Muscle of leg (tissue), 11 donors: Measurements from ENCODE around the gene SGSH. TPM values are rescaled to one million over a fixed set of nuclear protein-coding genes. Genes with fewer than 3 reads are reported as not detected.

Experiments used
- DNase-seq: peaks from one replicate; pipeline ENCODE4 v3.0.0; 2013
- H3K27ac ChIP-seq: one replicate; pipeline ENCODE4 v1.5.1; 2013; ENCODE audit warnings: mild to moderate bottlenecking, low read length, control low read depth
- H3K27me3 ChIP-seq: one replicate; pipeline ENCODE4 v1.6.1; 2013; ENCODE audit warnings: low read length; ENCODE audit not compliant: control insufficient read depth, insufficient read depth
- H3K36me3 ChIP-seq: one replicate; pipeline ENCODE4 v1.6.1; 2013; ENCODE audit warnings: low read length; ENCODE audit not compliant: control insufficient read depth, insufficient read depth
- H3K4me1 ChIP-seq: one replicate; pipeline ENCODE4 v1.6.1; 2013; ENCODE audit warnings: low read length; ENCODE audit not compliant: control insufficient read depth, insufficient read depth
- H3K4me3 ChIP-seq: one replicate; pipeline ENCODE4 v1.5.1; 2013; ENCODE audit warnings: low read length, control low read depth
- H3K9me3 ChIP-seq: replicated peaks from 2 replicates; pipeline ENCODE4 v1.6.1; 2013; ENCODE audit warnings: low read depth, low read length; ENCODE audit not compliant: control insufficient read depth
- WGBS: methylation state at CpG from one replicate; pipeline ENCODE4 v1.1.5; 2013; ENCODE audit warnings: missing lambda C conversion rate; ENCODE audit not compliant: insufficient coverage; 5-methylcytosine and 5-hydroxymethylcytosine counted together
- polyA plus RNA-seq, 8 donors: library from polyadenylated mRNA; unstranded; fragments of 120-200 nt; gene quantifications; one replicate each; pipeline versions ENCODE4 v1.2.1 to v1.2.3, GENCODE V29; 2013; ENCODE audit warnings: inconsistent platforms in 1 of 8, low replicate concordance in 1 of 8; ENCODE audit not compliant: insufficient read length in 8 of 8, insufficient read depth in 1 of 8
- total RNA-seq: library from RNA; stranded (reverse); fragments of 120-200 nt; gene quantifications from one replicate; pipeline ENCODE4 v1.2.4, GENCODE V29; 2013

SGSH gene
- total and polyA plus RNA-seq, 9 donors: 9.6 to 24.9 (median 20.2) TPM

DNA sequence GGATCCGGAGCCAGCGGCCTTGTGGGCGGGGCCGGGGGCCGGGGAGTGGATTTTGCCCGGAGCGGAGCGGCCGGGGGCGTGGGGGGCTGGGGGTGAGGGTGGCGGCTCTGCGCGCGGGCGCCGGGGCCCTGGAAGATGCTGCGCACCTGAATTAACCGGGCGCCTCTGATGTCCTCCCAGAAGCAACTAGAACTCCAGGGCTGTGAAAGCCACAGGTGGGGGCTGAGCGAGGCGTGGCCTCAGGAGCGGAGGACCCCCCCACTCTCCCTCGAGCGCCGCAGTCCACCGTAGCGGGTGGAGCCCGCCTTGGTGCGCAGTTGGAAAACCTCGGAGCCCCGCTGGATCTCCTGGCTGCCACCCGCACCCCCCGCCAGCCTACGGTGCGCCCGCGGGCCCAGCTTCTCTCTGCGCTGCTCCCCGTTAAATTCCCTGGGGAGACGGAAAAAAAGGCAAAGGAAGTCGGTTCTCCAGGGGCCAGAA, 643 bp upstream of the SGSH start:
- Histone ChIP-seq H3K27me3 (no peaks in the 10 kb centered on the region), H3K27ac (no peak overlapping the region), H3K4me1 (peaks cover 20% of the 10 kb centered on the region), H3K9me3 (no peaks in the 10 kb centered on the region), H3K36me3 (peaks cover 24% of the 10 kb centered on the region), H3K4me3 (peak overlapping the region; percentile 76)
- WGBS: under 1% methylated on average over 27 of the region's 41 CpGs
- peak; percentile 37 for DNase-seq

DNA sequence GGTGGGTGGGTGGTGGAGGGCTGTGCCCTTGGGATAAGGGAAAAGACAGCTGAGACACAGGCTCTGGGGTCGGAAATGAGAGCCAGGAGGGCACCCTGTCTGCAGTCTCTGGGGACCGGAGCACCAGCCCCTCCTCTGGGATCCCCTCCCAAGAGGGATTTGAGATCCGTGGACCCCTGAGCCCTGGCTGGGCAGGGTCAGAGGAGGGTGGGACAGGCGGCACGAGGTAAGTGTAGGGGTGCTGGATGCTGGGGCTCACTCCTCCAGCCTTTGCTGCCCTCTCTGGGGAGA, 425 bp downstream of the SGSH start:
- peak overlapping the region; percentile 76 for H3K4me3 ChIP-seq
- H3K9me3 ChIP-seq: no peaks in the 10 kb centered on the region
- no peaks in the 10 kb centered on the region for H3K27me3 ChIP-seq
- WGBS: 0% methylated on average over 5 of the region's 5 CpGs
- DNase-seq: no peak
- H3K27ac ChIP-seq: peak overlapping the region; percentile 70
- H3K36me3 ChIP-seq: peaks cover 24% of the 10 kb centered on the region
- peaks cover 20% of the 10 kb centered on the region for H3K4me1 ChIP-seq

DNA sequence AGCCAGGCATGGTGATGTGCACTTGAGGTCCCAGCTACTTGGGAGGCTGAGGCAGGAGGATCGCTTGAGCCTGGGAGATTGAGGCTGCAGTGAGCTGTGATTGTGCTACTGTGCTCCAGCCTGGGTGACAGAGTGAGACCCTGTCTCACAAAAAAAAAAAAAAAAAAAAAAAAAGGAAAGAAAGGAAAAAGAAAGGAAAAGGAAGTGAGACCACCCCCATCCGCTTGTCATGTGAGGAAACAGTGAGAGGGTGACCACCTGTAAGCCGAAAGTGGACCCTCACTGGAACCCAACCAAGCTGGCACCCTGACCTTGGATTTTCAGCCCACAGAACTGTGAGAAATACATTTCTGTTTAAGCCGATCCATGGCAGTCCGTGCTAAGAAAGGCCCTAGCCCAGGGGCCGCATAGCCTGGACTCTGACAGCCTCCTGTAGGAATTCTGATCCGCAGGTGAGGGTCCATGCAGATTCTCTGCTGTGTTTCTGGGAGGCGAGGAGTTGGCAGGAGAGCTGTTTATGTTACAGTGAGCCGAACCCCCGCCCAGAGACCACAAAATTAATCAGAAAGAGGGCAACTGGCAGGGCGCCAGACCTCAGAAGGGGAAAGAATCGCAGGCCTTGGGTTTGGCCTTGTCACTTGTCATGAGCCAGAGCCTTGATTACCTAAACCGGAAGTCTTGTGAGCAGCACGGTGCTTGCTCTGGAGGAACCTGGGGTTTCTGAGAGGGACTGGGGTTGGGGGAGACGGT, 945 bp downstream of the SGSH start:
- peak overlapping the region; percentile 76 for H3K4me3 ChIP-seq
- no peaks in the 10 kb centered on the region for H3K9me3 ChIP-seq
- peaks cover 20% of the 10 kb centered on the region for H3K4me1 ChIP-seq
- peaks cover 28% of the 10 kb centered on the region for H3K36me3 ChIP-seq
- DNase-seq: peak; percentile 77
- 25% methylated on average over 11 of the region's 15 CpGs for whole genome bisulfite sequencing
- peak overlapping the region; percentile 70 for H3K27ac ChIP-seq
- H3K27me3 ChIP-seq: no peaks in the 10 kb centered on the region

DNA sequence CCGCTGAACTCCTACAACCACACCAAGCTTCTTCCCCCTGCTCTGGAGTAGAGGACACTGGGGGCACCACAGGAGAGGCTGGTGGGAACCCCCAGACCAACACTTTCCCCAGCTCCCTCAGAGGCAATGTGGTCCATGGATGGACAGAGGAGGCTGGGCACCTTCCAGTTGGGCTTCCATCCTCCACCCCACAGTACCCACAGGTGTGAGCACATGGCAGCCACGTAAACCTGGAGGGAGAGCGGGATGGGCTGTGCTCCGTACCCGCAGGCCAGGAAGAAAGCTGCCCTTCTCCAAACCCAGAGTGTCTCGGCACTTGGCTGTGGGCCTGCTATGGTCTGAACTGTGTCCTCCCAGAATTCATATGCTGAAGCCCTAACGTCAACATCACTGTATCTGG, 1.7 kb downstream of the SGSH start:
- Histone ChIP-seq H3K9me3 (no peaks in the 10 kb centered on the region), H3K4me3 (no peak overlapping the region), H3K27ac (no peak overlapping the region), H3K36me3 (peaks cover 32% of the 10 kb centered on the region), H3K27me3 (no peaks in the 10 kb centered on the region), H3K4me1 (peaks cover 20% of the 10 kb centered on the region)
- DNase-seq: no peak
- 93% methylated on average over 3 of the region's 7 CpGs for WGBS

DNA sequence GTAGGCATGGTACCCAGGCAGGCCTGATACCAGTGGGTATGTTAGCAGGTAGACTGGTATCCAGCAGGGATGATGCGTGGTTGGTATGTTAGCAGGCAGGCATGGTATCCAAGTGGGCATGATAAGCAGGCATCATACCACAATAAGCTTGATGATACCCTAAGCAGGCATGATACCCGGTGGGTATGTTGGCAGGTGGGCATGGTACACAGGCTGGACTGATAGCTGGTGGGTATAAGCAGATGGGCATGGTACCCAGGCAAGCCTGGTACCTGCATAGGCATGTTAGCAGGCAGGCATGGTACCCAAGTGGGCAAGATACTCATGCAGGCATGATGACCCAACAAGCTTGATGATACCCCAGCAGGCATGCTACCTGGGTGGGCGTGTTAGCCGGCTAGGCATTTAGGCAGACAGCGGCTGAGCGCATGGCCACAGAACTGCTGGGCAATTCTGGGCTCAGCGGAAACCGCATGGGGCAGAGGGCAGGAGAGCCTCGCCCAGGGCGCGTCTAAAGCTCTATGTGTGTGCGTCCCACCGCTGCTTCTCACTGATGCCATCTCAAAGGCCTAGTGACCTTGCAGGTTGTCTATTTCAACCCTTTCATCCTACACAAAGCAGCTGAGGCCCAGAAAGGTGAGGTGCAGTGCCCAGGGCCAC, 2.3 kb downstream of the SGSH start:
- Histone ChIP-seq H3K27ac (no peak overlapping the region), H3K36me3 (peaks cover 33% of the 10 kb centered on the region), H3K4me1 (peaks cover 20% of the 10 kb centered on the region), H3K27me3 (no peaks in the 10 kb centered on the region), H3K9me3 (no peaks in the 10 kb centered on the region), H3K4me3 (no peak overlapping the region)
- 95% methylated on average over 11 of the region's 13 CpGs for WGBS
- no peak for DNase-seq

DNA sequence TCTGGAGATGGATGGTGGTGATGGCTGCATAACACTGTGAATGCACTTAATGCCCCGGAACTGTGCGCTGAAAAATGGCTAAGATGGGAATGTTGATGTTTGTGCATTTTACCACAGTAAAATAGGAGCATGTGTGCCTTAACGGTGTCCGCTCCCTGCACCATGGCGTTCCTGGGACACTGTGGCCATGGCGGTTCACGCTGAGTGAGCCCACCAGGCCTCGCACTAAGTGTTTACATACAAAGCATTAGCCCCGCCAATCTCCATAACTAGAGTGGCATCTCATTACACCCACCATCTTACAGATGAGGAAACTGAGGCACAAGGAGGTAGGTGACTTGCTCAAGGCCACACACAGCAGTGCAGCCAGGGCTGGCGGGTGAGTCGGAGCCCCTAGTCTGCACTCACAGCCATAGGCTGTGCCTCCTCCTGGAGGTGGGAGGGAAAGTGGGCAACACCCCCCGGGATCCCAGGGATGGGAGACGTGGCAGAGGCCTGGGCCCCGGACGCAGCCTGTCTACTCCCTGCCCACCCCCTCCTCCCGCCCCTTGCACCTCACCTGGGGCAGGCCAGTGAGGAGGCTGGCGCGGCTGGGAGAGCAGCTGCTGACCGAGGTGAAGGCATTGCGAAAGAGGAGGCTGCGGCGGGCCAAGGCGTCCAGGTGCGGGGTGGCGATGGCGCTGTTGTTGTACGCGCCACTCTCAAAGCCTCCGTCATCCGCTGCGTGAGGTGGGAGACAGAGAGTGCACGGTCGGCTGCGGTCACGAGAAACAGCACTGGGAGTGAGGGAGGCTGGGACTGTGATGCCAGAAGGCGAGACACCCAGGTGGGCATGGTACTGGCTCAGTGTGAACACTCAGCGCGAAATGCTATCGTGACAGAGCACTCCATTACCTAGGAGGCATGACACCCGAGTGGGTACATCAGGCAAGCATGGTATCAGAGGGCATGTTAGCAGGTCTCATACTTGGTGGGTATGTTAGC, 3.4 kb downstream of the SGSH start:
- no peak for DNase-seq
- Histone ChIP-seq H3K4me3 (no peak overlapping the region), H3K36me3 (peaks cover 41% of the 10 kb centered on the region), H3K9me3 (no peaks in the 10 kb centered on the region), H3K27ac (no peak overlapping the region), H3K4me1 (peaks cover 20% of the 10 kb centered on the region), H3K27me3 (no peaks in the 10 kb centered on the region)
- 93% methylated on average over 30 of the region's 40 CpGs for WGBS

DNA sequence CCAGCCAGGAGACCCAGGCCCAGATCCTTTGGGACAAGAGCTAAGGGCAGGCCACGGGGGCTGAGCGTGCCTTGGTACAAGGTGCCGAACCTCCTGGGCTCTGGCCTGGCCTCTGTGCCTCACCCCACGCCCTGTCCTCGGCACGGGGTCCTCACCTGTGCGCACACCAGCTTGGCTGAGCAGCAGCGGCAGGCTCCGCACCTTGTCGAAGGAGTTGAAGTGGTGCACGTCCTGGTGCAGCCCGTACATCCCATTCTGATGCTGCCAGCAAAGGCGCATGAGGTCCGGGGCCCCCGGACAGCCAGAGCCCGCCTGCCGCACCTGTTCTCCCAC, 5.3 kb downstream of the SGSH start:
- no peaks in the 10 kb centered on the region for H3K27me3 ChIP-seq
- peaks cover 61% of the 10 kb centered on the region for H3K36me3 ChIP-seq

DNA sequence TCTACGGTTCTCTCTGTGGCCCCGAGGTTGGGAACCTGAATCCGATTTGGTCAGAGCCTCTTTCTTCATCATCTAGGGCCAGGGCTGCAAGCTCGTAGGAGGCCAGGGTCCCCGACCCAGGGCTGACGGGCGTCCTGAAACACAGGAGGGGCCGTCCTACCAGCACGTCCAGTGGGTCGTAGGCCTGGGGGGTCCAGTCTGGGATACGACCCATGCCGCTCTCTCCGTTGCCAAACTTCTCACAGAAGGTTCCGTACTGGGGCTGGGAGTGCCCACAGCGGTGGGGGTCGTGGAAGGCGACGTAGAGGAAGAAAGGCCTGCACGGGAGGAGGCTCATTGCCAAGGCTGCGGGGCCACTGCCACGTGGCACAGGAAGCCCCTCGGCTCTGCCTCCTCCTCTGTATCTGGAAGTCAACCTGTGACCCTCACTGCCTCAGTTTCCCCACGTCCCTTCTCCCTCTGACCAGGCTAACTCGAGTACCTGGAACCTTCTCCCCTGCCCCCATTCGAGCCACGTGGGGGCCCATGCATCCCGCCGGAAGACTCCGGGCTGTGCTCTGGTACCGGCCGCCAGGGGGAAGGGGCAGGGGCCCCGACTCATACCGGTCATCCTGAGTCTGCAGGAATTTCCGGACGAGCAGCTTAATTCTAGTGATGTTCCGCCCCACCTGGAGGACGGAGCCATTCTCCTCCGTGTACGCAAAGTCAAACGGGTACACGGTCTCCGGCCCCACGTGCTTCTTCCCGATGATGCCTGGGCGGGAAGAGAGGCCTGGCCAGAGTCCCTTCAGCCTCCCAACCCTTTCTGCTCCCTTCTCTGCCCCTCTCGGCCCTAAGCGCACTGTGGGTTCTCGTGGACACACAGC, 5.9 kb downstream of the SGSH start:
- 90% methylated on average over 47 of the region's 48 CpGs for WGBS
- Histone ChIP-seq H3K4me3 (no peak overlapping the region), H3K4me1 (peaks cover 2% of the 10 kb centered on the region), H3K27me3 (no peaks in the 10 kb centered on the region), H3K27ac (no peak overlapping the region), H3K36me3 (peaks cover 67% of the 10 kb centered on the region), H3K9me3 (no peaks in the 10 kb centered on the region)
- no peak for DNase-seq

More for the DNA sequence above, 5.3 kb downstream of the SGSH start:
- Histone ChIP-seq H3K4me3 (no peak overlapping the region), H3K4me1 (peaks cover 8% of the 10 kb centered on the region), H3K27ac (no peak overlapping the region), H3K9me3 (no peaks in the 10 kb centered on the region)
- 89% methylated on average over 16 of the region's 17 CpGs for WGBS
- DNase-seq: no peak

DNA sequence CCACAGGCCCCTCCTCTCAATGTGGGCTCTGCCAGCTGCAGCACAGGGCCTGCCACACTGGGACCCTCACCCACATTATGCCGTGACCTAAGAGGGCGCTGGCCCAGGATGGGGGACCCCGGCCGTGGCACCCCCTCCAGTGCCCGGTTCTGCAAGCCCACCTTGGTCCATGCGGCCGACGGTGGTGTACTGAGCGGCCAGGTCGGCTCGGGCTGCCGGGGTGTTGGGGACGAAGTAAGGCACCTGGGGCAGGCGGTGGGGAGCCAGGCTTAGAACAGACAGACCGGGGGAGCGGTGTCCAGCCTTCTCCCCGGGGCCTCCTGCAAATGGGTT, 6.5 kb downstream of the SGSH start:
- Histone ChIP-seq H3K4me1 (no peaks in the 10 kb centered on the region), H3K27ac (no peak overlapping the region), H3K9me3 (no peaks in the 10 kb centered on the region), H3K36me3 (peaks cover 73% of the 10 kb centered on the region), H3K27me3 (no peaks in the 10 kb centered on the region), H3K4me3 (no peak overlapping the region)
- DNase-seq: no peak
- 92% methylated on average over 17 of the region's 17 CpGs for WGBS
